NCI-H128 (cell line): ENCODE measurements around the gene CARNS1.

Source experiments
- DNase-seq: peaks from one replicate; lab custom pipeline; 2025; ENCODE audit not compliant: unreplicated experiment; lab: John Stamatoyannopoulos, UW

Gene CARNS1

DNA sequence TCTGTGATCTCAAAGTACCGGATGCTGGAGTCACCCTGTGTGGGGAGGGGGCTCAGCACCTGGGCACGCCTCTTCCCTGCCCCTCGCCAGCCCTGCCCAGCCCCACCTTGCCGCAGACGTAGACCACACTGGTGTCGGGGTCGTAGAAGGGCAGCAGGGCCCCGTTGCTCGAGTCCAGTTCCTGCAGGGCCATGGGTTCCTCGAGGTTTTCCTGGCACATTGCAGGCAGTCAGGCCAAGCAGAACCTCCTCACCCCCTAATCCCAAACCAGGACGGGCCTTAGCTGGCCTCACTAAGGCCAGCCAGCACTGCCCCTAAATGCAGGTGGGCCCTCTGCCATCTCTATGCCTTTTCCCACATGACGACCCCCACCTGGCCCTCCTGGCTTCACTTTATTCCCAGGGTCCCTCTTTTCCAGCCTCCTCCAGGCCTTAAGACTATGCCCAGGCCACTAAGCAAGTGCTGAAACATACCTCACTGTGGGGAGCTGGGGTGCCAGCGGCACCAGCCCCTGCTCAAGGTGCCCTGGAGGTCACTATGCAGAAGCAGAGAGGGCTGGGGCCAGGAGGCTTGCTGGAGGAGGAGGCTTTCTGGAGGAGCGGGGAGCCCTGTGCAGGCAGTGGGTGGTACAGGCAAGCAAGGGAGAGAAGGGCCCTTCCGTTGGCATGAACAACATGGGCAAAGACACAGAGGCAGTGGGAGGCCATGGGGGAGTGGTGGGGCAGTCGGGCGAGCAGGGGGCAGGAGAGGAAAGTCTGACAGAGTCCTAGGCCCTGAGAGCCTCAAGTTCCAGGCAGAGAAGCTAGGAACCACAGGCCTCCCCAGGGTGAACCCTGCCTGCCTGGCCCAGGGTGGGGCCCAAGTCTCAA is 25.0 kb downstream of the CARNS1 start:
- no peak for DNase-seq

DNA sequence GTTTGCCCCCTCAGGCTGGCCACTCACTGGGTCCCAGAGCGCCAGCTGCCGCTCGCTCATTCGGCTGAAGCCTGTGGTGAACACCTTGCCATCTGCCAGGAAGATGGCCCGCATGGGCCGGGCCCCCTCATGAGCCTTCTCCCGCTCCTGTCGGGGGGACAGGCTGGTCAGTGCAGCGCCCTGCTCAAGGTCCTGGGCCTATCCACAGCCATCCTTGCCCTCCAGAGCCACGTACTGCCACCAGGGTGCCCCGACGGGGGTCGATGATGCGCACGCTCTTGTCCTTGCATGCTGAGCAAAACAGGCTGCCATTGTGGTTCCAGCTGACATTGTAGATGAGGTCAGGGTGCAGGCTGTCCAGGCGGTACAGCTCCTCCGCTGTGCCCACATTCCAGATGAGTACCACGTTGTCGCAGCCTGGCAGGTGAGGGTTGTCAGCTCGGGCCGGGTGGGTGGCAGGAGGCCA is 25.7 kb downstream of the CARNS1 start:
- no peak for DNase-seq

DNA sequence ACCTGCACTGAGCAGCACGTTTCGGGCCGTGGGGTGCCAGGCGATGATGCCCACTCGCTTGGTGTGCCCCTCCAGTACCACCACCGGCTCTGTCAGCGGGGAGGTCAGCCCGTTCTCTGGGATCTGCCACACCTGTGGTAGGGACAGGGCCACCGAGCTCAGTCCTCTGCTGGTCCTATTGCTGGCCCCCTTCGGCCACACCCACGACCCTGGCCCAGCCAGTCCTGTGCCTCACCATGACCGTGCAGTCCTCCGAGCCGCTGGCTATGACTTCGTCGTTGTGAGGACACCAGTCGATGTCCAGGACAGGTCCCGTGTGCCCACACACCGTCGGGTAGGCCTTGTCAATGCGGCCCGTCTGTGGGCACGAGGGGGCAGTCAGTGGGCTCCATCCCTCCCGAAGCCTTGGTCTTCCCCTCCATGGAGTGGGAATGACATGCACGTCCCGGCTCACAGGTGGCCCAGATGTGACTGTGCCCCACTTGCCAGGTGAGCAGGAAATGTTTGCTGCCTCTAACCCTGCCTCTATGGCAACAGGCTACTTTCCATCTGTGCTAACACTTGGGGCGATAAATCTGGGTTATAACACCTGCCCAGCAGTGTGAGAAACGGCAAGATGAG is 26.4 kb downstream of the CARNS1 start:
- DNase-seq = no peak

DNA sequence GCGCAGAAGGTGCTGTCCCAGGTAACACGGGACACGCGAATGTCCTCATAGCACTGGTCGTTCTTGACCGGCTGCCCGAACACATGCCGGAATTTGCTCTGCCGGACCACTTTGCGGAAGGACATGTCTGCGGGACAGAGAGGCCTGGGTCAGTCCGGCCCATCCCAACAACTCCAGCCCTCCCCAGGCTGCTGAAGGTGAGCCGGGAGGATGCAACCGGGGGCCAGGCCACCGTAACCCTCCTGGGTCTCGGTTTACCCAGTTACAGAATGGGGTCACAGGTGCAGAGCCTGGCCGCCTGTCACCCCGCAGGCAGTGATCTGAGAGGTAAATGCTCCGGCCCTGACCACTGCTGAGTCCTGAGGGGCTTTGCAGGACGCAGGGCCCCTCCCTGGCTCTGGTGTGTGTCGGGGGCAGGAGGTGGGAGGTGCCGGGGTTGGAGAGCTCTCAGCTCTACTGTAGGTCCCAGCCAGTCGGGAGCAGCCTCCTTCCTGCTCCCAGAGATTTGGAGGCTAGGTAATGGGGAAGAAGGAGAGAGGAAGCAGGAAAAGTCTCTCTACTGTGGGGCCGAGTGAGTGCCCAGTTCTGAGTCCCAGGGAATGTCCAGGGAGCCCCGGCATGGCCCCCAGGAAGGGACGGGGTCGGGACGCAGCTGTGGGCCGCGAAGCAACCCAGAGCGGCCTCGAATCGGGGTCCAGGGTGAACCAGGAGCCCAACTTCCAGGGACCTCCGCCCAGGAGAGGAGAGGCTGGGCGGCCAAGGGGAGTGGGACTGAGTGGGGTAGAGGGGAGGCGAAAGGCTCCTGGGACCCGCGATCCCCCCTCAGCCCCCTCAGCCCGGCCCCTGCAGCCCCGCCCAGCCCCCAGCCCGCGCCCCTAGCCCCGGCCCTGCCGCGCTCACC is 27.3 kb downstream of the CARNS1 start:
- DNase-seq = no peak

DNA sequence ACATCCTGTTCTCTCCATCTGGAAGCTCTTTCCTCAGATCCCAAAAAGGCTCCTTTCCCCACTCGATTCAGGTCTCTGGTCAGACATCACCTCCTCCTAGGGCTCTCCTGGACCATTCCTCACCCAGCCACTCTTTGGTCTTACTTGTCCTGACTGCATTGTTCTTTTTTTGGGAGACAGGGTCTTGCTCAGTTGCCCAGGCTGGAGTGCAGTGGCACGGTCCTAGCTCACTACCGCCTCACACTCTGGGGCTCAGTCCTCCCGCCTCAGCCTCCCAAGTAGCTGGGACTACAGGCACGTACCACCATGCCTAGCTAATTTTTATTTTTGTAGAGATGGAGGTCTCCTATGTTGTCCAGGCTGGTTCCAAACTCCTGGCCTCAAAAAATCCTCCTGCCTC is 30.0 kb downstream of the CARNS1 start:
- DNase-seq = no peak

DNA sequence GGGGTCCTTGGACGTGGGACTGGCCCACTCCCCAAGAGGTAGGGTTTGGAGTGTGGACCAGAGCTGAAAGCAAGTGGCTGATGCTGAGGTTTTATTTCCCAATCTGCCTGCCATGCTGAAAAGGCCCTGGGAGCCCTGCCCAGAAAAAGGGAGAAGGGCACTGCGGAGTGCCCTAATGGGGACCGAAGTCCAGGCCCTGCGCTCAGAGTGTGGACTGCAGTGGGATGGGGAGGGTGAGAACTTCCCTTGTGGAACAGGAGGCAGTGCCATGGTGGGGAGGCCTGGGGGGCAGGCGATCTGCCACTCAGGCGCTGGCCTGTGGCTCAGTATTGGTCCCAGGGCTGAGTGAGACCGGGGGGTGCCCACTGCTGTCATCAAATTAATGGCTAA is 32.7 kb downstream of the CARNS1 start:
- no peak for DNase-seq

DNA sequence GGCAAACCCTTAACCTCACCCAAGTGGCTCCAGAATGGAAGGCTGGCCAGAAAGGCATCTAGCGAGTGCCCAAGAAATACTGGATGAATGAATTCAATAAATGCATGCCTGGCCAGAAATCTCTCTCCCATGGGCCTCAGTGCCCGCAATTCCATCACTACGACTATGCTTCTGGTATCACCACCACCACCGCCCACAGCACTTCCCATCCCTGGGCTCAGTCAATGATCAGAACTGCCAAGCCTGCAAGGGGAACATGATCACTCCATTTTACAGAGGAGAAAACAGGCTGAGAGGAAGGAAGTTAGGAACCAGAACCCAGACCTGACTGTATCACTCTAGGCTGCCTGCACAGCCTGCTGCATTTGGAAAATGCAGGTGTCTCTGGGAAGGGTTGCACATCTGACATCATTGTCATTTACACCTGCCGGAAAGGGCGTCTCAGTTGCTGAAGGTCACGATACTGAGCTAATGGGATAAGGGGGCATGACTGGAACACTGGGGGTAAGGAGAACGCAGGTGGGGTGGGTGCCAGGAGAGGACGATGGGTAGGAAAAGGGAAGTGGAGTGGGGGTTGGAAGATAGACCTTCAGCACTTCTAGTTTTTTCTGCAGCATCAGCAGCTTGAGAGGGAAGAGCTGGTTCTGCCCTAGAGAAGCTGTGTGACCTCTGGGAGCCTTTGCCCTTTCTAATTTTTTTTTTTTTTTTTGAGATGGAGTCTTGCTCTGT is 33.8 kb downstream of the CARNS1 start:
- no peak for DNase-seq

DNA sequence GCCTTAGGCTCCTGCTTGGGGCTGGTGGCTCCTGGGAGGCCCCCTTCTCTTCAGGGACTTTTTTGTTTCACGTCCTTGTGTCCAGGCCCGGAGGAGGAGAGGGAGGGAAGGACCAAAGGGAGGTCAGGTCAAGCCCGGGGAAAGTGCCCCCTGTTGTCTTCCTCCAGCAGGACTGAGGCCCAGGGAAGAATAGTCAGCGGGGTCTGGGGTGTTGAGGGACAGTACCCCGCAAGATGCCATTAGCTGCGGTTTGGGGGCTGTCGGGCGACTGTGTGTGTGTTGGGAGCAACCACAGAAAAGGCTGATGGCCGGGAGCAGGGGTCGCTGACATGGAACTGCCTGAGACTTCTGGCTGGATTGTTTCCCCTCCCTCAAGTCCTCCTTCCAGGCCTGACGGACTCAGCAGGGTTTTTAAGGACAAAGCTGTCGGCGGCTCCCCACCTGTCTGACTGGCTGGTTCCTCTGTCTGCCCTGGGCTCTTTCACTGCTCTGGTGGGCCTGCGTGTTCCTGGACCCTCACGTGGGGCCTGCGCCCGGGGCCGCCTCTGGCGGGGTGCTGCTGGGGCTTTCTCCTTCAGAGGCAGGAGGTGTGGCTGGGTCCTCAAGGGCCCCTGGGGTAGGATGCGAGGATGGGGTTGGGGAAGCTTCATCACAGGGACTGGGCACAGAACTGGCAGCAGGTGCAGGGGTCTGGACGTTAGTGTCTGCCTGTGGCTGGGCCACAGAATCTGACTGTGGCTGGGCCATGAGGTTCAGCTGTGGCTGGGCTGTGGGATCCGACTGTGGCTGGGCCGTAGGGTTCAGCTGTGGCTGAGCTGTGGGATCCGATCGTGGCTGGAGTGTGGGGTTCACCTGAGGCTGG is 35.5 kb downstream of the CARNS1 start:
- DNase-seq = no peak

DNA sequence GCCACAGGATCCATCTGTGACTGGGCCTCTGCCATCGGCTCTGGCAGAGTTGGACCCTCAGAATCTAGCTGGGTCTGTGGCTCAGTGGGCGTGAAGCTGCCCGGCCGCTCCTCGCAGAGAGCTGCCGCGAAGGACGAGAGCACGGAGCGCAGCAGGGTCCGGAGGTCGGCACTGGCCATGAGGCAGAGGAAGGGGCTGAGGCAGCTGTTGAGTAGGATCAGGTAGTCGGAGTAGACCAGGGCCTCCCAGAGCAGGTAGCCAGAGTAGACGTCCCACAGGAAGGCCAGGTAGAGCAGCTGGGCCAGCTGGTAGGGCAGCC is 36.1 kb downstream of the CARNS1 start:
- no peak for DNase-seq

DNA sequence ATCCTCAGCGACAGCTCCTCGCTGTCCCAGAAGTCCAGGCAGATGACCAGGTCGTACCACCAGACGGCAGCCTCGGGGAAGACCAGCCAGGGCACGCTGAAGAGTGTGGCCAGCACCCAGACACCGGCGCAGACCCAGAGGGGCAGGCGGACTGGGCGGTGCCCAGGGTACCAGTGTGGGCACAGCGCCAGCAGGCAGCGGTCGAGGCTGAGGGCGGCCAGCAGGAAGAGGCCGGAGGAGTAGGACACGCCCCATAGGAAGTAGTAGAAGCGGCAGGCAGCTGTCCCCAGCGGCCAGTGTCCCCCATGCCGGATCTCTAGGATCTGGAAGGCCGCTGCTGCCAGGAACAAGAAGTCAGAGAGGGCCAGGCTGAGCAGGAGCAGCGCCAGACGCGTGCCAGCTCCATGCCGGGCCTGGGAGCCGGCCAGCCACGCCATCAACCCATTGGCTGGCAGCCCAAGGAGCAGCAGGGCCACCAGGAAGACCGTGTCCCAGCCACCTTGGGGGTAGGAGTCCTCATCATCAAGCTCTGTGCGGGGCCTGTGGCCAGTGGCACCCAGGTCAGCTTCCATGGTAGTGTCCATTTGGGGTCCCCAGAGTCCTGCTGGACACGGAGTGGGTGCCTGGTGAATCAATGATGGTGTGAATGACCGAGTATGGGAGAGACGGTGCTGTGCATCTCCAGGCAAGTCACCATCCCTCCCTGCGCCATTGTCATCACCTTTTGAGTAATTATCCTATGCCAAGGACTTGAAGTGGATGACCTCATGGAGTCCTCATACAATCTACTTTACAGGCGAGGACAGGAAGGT is 36.9 kb downstream of the CARNS1 start, which contains the start of gene GPR152:
Gene GPR152 (minus strand): TSS at position 589 of the 812 bp plus-strand sequence. CDS start 5 bp downstream, at position 584.
- no peak for DNase-seq

DNA sequence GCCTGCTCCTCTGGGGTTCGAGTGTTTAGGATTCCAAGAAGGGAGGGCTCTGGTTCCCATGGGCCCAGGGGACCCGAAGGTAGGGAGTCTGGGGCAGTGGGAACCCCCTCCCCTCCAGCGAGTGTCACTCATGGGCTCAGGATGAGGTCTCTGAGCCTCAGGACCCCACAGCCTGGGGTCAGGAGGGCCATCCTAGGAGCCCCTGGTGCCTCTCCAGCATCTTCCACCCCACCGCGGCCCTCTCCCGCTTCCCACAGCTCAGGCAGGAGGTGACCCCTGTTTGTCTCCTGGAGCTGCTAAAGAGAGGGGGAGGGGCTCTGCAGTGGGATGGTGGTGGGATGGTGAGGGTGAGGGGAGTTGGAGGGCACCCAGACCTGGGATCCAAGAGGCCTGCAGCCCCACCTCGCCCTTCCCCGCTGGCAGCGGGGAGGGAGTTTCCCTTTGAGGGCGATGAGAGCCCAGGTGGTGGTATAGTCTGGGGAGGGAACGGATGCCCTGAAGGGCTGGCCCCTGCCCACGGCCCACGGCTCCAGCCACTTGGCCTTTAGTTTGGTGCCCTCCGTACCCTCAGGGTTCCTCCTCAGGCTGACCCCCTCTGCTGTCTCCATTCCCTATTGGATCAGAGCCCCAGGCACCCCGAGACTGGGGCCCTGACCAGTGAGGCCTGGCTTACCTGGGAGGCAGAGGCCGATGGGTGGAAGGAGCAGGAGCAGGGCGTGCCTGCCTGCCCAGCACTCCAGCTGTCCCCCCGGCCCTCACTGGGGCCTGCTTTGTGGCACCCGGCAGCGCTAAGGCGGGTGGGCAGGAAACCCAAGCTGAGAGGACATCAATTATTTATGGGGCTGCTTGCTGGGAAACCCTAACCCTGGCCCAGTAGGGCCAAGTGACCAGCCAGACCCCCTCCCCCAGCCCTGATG is 38.6 kb downstream of the CARNS1 start:
- DNase-seq = no peak

DNA sequence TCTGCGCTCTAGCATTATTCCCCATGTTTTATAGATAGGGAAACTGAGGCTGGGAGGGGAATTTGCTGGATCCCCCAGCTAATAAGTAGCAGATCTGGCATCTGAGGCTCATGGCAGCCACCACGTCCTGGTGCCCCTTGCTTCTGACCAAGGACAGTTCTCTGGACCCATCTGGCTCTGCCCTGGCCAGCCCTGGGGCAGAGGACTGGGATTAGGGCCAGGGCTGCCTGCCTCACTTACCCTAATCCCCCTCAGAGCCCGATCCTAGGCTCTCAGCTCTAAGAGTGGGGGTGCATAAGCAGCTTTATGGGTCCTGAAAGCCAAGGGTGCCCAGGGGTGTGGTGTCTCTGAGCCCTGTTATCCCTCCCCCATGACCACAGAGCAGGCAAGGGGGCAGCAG is 39.6 kb downstream of the CARNS1 start, which contains the start of gene CABP4:
Gene CABP4 (plus strand): TSS at position 301 of the 400 bp plus-strand sequence. CDS start 70 bp downstream, at position 371.
- DNase-seq = no peak

DNA sequence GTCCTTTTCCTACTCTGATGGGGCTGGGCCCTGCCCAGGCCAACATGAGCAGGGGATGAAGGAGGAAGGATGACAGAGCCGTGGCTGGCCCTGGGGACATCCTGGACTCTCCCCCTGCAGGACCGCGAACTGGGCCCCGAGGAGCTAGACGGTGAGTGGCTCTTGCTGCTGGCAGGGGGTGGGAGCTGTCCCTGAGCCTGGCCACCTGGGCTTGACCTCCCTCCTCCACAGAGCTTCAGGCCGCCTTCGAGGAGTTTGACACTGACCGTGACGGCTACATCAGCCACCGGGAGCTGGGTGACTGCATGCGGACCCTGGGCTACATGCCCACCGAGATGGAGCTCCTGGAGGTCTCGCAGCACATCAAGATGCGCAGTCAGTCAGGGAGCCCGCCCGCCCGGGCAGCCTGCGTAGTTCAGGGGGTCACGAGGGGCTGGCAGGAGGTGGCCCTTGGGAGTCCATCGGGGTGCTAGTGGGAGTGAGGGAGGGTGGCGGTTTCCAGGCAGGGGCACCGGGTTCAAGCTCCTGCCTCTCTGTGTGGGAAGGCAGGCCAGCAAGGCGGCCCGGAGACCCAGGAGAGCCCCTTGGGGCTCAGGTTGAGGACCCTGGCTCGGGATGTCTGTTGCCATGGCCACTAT is 40.7 kb downstream of the CARNS1 start:
- DNase-seq = no peak

DNA sequence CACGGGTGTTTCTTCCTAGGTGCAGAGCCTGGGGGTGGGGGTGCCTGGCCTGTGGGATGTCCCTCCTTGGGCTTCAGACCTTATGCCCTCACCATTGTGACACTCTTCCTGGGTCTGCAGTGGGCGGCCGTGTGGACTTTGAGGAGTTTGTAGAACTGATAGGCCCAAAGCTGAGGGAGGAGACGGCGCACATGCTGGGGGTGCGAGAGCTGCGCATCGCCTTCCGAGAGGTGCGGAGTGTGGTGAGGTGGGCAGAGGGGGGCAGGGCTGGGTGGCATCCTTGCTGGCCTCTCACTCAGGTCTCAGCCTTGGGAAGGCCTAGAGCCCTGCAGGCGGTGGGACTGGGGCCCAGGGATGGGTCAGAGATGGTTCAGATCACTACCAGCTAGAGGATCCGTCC is 42.0 kb downstream of the CARNS1 start:
- no peak for DNase-seq

DNA sequence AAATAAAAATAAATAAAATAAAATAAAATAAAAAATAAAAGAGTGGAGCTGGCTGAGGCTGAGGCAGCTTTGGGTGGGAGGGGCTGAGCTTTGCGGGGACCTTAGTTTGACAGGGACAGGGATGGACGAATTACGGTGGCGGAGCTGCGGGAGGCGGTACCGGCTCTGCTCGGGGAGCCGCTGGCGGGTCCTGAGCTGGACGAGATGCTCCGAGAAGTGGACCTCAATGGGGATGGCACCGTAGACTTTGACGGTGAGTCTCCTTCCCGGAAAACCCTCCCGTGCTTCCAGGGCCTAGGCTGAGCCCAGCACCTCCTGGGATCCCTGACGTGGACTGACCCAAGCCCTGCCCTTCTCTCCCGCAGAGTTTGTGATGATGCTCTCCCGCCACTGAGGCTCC is 42.8 kb downstream of the CARNS1 start:
- no peak for DNase-seq

DNA sequence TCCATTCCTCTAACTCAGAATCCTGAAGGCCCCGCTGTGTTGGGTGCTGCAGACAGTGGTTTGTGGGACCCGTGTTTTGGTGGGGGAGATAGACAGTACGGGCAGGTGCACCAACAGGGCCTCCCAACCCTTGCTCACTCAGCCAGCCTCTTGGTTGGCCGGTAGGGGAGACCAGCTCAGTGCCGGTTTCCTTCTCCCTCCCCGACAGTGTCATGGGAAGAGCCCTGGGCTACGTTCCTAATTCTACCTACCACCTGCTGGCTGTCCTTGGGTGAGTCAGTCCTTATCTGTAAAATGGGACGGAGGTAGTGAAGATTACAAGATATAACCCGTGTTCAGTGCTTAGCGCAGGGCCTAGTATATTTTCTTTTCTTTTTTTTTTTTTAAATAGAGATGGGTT is 47.7 kb downstream of the CARNS1 start:
- no peak for DNase-seq

DNA sequence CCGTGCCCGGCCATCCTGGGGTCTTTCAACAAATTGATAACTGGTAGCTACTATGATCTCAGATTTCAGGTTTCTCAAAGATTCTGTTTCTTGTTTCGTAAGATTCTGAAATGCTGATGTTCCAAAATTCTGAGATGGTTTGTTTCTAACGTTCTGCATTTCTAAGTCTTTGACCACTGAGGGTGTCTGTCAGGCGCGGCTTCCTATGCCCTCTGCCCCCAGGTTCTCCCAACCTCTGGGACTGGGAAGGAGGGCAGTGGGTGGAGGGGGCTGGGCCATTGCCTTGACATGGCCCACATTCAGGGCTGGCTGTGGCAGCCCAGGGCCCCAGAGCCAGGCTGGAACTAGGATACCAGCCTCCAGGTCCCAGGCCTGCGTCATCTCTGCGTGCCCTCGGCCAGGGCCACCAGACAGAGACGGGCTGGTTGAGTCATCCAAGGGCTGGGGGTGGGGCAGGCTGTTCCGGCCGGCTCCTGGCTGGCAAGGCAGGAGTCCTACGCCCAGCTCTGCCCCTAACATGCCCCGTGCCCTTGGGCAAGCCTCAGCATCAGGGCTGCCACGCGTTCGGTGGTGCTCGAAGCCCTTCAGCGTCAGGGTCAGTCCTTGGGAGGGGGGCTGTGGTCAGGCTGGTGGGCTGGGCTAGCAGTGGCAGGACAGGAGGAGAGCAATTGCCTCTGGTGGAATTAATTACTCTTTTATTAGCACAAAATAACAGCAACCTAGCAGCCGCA is 48.4 kb downstream of the CARNS1 start:
- DNase-seq = no peak
